HG03196 (cell line): ENCODE data around the gene CDA.
"Not testable (repeated sequence)": the region's sequence is repeated elsewhere in the genome, so short reads cannot be mapped to it uniquely, and the experiment has no call there.

Experiments
- ATAC-seq: cut with Tn5 transposase; IDR thresholded peaks from one replicate; pipeline ENCODE4 v1.9.1; 2021; ENCODE audit not compliant: unreplicated experiment

The CDA gene

GRCh38 chr1:20586953-20587660, 1.8 kb upstream of the CDA start:
- ATAC-seq: no peak

GRCh38 chr1:20587661-20588053, 1.2 kb upstream of the CDA start:
- ATAC-seq: no peak

GRCh38 chr1:20589331-20590278, 708 bp downstream of the CDA start:
- no peak for ATAC-seq

GRCh38 chr1:20590306-20590777, 1.4 kb downstream of the CDA start:
- no peak for ATAC-seq

- no peak for ATAC-seq
Observed at GRCh38 chr1:20593756-20594155, 4.9 kb downstream of the CDA start.

- no peak for ATAC-seq
Observed at GRCh38 chr1:20594746-20595145, 5.8 kb downstream of the CDA start.

- ATAC-seq: no peak
Observed at GRCh38 chr1:20596106-20596505, 7.2 kb downstream of the CDA start.

- ATAC-seq: no peak
Observed at GRCh38 chr1:20597650-20598049, 8.8 kb downstream of the CDA start.

- ATAC-seq: no peak
Observed at GRCh38 chr1:20600156-20600555, 11.3 kb downstream of the CDA start.

- no peak for ATAC-seq
Observed at GRCh38 chr1:20601129-20601825, 12.4 kb downstream of the CDA start.

- ATAC-seq: no peak
Observed at GRCh38 chr1:20602851-20603450, 14.1 kb downstream of the CDA start.

- ATAC-seq: no peak
Observed at GRCh38 chr1:20603504-20604464, 14.9 kb downstream of the CDA start.

- ATAC-seq: no peak
Observed at GRCh38 chr1:20604678-20605077, 15.8 kb downstream of the CDA start.

- ATAC-seq: not testable (repeated sequence)
Observed at GRCh38 chr1:20606801-20607570, 18.1 kb downstream of the CDA start.

GRCh38 chr1:20609541-20609940, 20.6 kb downstream of the CDA start:
- no peak for ATAC-seq

GRCh38 chr1:20610970-20611369, 22.1 kb downstream of the CDA start:
- ATAC-seq: no peak

- ATAC-seq: no peak
Observed at GRCh38 chr1:20611652-20612051, 22.8 kb downstream of the CDA start.

GRCh38 chr1:20612221-20612746, 23.4 kb downstream of the CDA start:
- ATAC-seq: no peak

- ATAC-seq: no peak
Observed at GRCh38 chr1:20614131-20614579, 25.3 kb downstream of the CDA start.
